HEK293 (cell line): ENCODE measurements around the gene RNF7.
A peak's percentile ranks its signal among the peaks of the same experiment; 100 is the strongest.

Source experiments
- GLIS1 ChIP-seq: fragments of 450-650 bp; formaldehyde crosslinking; IDR thresholded peaks from 2 replicates; pipeline ENCODE4 v1.5.1; 2016; ENCODE audit warnings: missing biosample characterization, missing genetic modification characterization
- HOXA7 ChIP-seq: sonication (generic); formaldehyde crosslinking; IDR thresholded peaks from 2 replicates; pipeline ENCODE4 v1.8.1; 2022; ENCODE audit warnings: missing genetic modification reagents, borderline replicate concordance
- IKZF3 ChIP-seq: fragments of 450-650 bp; IDR thresholded peaks from 2 replicates; pipeline ENCODE4 v1.5.0; 2018; ENCODE audit warnings: missing biosample characterization, mild to moderate bottlenecking, missing genetic modification characterization, moderate library complexity
- MZF1 ChIP-seq: fragments of 450-650 bp; formaldehyde crosslinking; IDR thresholded peaks from 2 replicates; pipeline ENCODE4 v1.5.1; 2017; ENCODE audit warnings: missing biosample characterization, missing genetic modification characterization, borderline replicate concordance
- REPIN1 ChIP-seq: fragments of 450-650 bp; formaldehyde crosslinking; IDR thresholded peaks from 2 replicates; pipeline ENCODE4 v1.5.1; 2017; ENCODE audit warnings: missing biosample characterization, missing genetic modification characterization, low read depth
- SALL2 ChIP-seq: fragments of 450-650 bp; formaldehyde crosslinking; IDR thresholded peaks from 2 replicates; pipeline ENCODE4 v1.5.0; 2017; ENCODE audit warnings: missing biosample characterization, mild to moderate bottlenecking, missing genetic modification characterization, borderline replicate concordance
- ZBTB1 ChIP-seq: fragments of 450-650 bp; formaldehyde crosslinking; IDR thresholded peaks from 2 replicates; pipeline ENCODE4 v1.5.1; 2016; ENCODE audit warnings: missing biosample characterization, missing genetic modification characterization
- ZBTB21 ChIP-seq: fragments of 450-650 bp; formaldehyde crosslinking; IDR thresholded peaks from 2 replicates; pipeline ENCODE4 v1.5.1; 2017; ENCODE audit warnings: missing biosample characterization, missing genetic modification characterization
- ZFP3 ChIP-seq: fragments of 450-650 bp; formaldehyde crosslinking; IDR thresholded peaks from 2 replicates; pipeline ENCODE4 v1.5.1; 2016; ENCODE audit warnings: low read depth, missing biosample characterization, missing genetic modification characterization
- ZNF10 ChIP-seq: fragments of 450-650 bp; formaldehyde crosslinking; IDR thresholded peaks from 2 replicates; pipeline ENCODE4 v1.5.1; 2017; ENCODE audit warnings: missing biosample characterization, missing genetic modification characterization
- ZNF112 ChIP-seq: fragments of 450-650 bp; formaldehyde crosslinking; IDR thresholded peaks from 2 replicates; pipeline ENCODE4 v1.5.0; 2017; ENCODE audit warnings: missing biosample characterization, missing genetic modification characterization
- ZNF16 ChIP-seq: fragments of 450-650 bp; formaldehyde crosslinking; IDR thresholded peaks from 2 replicates; pipeline ENCODE4 v1.5.1; 2016; ENCODE audit warnings: low read depth, missing biosample characterization, missing genetic modification characterization
- ZNF174 ChIP-seq: fragments of 450-650 bp; formaldehyde crosslinking; IDR thresholded peaks from 2 replicates; pipeline ENCODE4 v1.5.0; 2017; ENCODE audit warnings: missing biosample characterization, mild to moderate bottlenecking, missing genetic modification characterization
- ZNF175 ChIP-seq: fragments of 450-650 bp; formaldehyde crosslinking; IDR thresholded peaks from 2 replicates; pipeline ENCODE4 v1.5.1; 2016; ENCODE audit warnings: missing biosample characterization, missing genetic modification characterization
- ZNF202 ChIP-seq: fragments of 450-650 bp; formaldehyde crosslinking; IDR thresholded peaks from 2 replicates; pipeline ENCODE4 v1.5.1; 2016; ENCODE audit warnings: missing biosample characterization, missing genetic modification characterization, borderline replicate concordance
- ZNF221 ChIP-seq: fragments of 450-650 bp; formaldehyde crosslinking; IDR thresholded peaks from 2 replicates; pipeline ENCODE4 v1.5.1; 2017; ENCODE audit warnings: missing biosample characterization, missing genetic modification characterization, borderline replicate concordance
- ZNF23 ChIP-seq: fragments of 450-650 bp; formaldehyde crosslinking; IDR thresholded peaks from 2 replicates; pipeline ENCODE4 v1.5.1; 2016; ENCODE audit warnings: missing biosample characterization, missing genetic modification characterization, borderline replicate concordance
- ZNF350 ChIP-seq: fragments of 450-650 bp; formaldehyde crosslinking; IDR thresholded peaks from 2 replicates; pipeline ENCODE4 v1.5.0; 2017; ENCODE audit warnings: missing biosample characterization, mild to moderate bottlenecking, missing genetic modification characterization
- ZNF548 ChIP-seq: fragments of 450-650 bp; formaldehyde crosslinking; IDR thresholded peaks from 2 replicates; pipeline ENCODE4 v1.5.1; 2016; ENCODE audit warnings: missing biosample characterization, missing genetic modification characterization
- ZNF560 ChIP-seq: fragments of 450-650 bp; formaldehyde crosslinking; IDR thresholded peaks from 2 replicates; pipeline ENCODE4 v1.5.1; 2017; ENCODE audit warnings: missing biosample characterization, missing genetic modification characterization, borderline replicate concordance
- ZNF585B ChIP-seq: fragments of 450-650 bp; formaldehyde crosslinking; IDR thresholded peaks from 2 replicates; pipeline ENCODE4 v1.5.1; 2016; ENCODE audit warnings: missing biosample characterization, missing genetic modification characterization
- ZNF677 ChIP-seq: fragments of 450-650 bp; IDR thresholded peaks from 2 replicates; pipeline ENCODE4 v1.5.0; 2018; ENCODE audit warnings: missing biosample characterization, mild to moderate bottlenecking, missing genetic modification characterization, moderate library complexity
- ZNF785 ChIP-seq: fragments of 450-650 bp; formaldehyde crosslinking; IDR thresholded peaks from 2 replicates; pipeline ENCODE4 v1.5.1; 2016; ENCODE audit warnings: missing biosample characterization, missing genetic modification characterization
- TF ChIP-seq, protein P1 (sequence below): fragments of 450-650 bp; formaldehyde crosslinking; conservative IDR thresholded peaks from 2 replicates; pipeline ENCODE4 v1.5.1; 2016; ENCODE audit warnings: low read depth, missing biosample characterization, missing genetic modification characterization
- TF ChIP-seq, protein P2 (sequence below): fragments of 450-650 bp; formaldehyde crosslinking; IDR thresholded peaks from 2 replicates; pipeline ENCODE4 v1.5.1; 2017; ENCODE audit warnings: missing biosample characterization, missing genetic modification characterization
- TF ChIP-seq, protein P3 (sequence below): sonication (generic); formaldehyde crosslinking; IDR thresholded peaks from 2 replicates; pipeline ENCODE4 v1.8.1; 2022; ENCODE audit warnings: mild to moderate bottlenecking, moderate library complexity, missing genetic modification reagents
- TF ChIP-seq, protein P4 (sequence below): fragments of 450-650 bp; formaldehyde crosslinking; IDR thresholded peaks from 2 replicates; pipeline ENCODE4 v1.5.1; 2016; ENCODE audit warnings: missing biosample characterization, missing genetic modification characterization

The RNF7 gene

DNA sequence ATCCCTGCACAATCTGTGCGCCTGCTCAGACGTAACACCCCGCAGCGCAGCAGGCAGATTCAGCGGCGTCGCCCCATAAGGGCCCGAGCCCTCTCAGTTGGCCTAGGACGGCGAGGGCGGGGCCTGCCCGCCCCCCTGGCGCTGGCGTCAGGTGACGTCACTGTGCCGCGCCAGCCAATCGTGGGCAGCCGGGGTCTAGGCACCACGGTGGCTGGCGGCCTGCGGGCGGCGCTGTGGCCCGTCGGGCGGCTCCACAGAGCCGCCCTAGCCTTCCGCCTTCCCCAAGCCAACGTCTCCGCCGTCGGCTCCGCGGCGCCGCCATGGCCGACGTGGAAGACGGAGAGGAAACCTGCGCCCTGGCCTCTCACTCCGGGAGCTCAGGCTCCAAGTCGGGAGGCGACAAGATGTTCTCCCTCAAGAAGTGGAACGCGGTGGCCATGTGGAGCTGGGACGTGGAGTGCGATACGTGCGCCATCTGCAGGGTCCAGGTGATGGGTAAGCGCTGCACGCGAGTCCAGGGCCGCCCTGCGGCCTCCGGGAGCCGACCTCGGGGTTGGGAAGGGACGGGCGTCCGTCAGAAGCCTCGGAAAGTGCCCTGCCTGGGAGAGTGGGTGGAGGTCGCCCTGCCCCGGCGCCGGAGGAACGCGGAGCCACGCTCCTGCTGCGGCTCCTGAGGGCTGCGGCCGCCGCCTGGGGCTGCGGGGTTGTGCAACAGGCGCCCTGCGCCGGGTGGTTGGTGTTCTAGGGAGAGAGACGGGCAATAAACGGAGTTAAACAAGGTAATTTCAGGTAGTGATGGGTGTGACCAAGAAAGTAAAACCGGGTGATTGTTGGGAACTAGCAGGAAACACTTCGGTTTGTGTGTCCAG, at the start of gene RNF7 (continued):
- TF ChIP-seq, protein P1, sequence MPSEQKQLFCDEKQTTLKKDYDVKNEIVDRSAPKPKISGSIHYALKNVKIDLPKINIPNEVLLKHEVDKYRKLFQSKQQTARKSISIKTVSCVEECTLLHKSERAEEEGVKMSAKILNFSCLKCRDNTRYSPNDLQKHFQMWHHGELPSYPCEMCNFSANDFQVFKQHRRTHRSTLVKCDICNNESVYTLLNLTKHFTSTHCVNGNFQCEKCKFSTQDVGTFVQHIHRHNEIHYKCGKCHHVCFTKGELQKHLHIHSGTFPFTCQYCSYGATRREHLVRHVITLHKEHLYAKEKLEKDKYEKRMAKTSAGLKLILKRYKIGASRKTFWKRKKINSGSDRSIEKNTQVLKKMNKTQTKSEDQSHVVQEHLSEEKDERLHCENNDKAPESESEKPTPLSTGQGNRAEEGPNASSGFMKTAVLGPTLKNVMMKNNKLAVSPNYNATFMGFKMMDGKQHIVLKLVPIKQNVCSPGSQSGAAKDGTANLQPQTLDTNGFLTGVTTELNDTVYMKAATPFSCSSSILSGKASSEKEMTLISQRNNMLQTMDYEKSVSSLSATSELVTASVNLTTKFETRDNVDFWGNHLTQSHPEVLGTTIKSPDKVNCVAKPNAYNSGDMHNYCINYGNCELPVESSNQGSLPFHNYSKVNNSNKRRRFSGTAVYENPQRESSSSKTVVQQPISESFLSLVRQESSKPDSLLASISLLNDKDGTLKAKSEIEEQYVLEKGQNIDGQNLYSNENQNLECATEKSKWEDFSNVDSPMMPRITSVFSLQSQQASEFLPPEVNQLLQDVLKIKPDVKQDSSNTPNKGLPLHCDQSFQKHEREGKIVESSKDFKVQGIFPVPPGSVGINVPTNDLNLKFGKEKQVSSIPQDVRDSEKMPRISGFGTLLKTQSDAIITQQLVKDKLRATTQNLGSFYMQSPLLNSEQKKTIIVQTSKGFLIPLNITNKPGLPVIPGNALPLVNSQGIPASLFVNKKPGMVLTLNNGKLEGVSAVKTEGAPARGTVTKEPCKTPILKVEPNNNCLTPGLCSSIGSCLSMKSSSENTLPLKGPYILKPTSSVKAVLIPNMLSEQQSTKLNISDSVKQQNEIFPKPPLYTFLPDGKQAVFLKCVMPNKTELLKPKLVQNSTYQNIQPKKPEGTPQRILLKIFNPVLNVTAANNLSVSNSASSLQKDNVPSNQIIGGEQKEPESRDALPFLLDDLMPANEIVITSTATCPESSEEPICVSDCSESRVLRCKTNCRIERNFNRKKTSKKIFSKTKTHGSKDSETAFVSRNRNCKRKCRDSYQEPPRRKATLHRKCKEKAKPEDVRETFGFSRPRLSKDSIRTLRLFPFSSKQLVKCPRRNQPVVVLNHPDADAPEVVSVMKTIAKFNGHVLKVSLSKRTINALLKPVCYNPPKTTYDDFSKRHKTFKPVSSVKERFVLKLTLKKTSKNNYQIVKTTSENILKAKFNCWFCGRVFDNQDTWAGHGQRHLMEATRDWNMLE (tag by site-specific recombination): no peak
- TF ChIP-seq ZNF10 (tag by site-specific recombination): 0 out of 2 replicates have a peak, but pooled peaks have one; percentile 18
- TF ChIP-seq, protein P2, sequence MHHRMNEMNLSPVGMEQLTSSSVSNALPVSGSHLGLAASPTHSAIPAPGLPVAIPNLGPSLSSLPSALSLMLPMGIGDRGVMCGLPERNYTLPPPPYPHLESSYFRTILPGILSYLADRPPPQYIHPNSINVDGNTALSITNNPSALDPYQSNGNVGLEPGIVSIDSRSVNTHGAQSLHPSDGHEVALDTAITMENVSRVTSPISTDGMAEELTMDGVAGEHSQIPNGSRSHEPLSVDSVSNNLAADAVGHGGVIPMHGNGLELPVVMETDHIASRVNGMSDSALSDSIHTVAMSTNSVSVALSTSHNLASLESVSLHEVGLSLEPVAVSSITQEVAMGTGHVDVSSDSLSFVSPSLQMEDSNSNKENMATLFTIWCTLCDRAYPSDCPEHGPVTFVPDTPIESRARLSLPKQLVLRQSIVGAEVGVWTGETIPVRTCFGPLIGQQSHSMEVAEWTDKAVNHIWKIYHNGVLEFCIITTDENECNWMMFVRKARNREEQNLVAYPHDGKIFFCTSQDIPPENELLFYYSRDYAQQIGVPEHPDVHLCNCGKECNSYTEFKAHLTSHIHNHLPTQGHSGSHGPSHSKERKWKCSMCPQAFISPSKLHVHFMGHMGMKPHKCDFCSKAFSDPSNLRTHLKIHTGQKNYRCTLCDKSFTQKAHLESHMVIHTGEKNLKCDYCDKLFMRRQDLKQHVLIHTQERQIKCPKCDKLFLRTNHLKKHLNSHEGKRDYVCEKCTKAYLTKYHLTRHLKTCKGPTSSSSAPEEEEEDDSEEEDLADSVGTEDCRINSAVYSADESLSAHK (tag by site-specific recombination): no peak
- no peak for TF ChIP-seq ZNF560 (tag by site-specific recombination)
- TF ChIP-seq GLIS1 (tag by site-specific recombination): peak; percentile 73
- no peak for TF ChIP-seq IKZF3 (tag by site-specific recombination)
- TF ChIP-seq ZNF785: no peak
- TF ChIP-seq ZFP3: no peak
- TF ChIP-seq SALL2 (tag by site-specific recombination): no peak
- no peak for TF ChIP-seq ZNF677 (tag by site-specific recombination)
- TF ChIP-seq ZNF112 (tag by site-specific recombination): no peak
- TF ChIP-seq ZNF23 (tag by site-specific recombination): no peak
- TF ChIP-seq ZNF548 (tag by site-specific recombination): no peak
- no peak for TF ChIP-seq HOXA7 (CRISPR knock-in tag)
- TF ChIP-seq, protein P3, sequence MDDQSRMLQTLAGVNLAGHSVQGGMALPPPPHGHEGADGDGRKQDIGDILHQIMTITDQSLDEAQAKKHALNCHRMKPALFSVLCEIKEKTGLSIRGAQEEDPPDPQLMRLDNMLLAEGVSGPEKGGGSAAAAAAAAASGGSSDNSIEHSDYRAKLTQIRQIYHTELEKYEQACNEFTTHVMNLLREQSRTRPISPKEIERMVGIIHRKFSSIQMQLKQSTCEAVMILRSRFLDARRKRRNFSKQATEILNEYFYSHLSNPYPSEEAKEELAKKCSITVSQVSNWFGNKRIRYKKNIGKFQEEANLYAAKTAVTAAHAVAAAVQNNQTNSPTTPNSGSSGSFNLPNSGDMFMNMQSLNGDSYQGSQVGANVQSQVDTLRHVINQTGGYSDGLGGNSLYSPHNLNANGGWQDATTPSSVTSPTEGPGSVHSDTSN (CRISPR knock-in tag): no peak
- TF ChIP-seq ZNF350 (tag by site-specific recombination): no peak
- no peak for TF ChIP-seq ZNF174 (tag by site-specific recombination)
- TF ChIP-seq ZNF16: no peak
- TF ChIP-seq REPIN1 (tag by site-specific recombination): no peak
- TF ChIP-seq ZNF585B: no peak
- TF ChIP-seq, protein P4, sequence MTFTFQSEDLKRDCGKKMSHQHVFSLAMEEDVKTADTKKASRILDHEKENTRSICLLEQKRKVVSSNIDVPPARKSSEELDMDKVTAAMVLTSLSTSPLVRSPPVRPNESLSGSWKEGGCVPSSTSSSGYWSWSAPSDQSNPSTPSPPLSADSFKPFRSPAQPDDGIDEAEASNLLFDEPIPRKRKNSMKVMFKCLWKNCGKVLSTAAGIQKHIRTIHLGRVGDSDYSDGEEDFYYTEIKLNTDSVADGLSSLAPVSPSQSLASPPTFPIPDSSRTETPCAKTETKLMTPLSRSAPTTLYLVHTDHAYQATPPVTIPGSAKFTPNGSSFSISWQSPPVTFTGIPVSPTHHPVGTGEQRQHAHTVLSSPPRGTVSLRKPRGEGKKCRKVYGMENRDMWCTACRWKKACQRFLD (tag by site-specific recombination): no peak
- no peak for TF ChIP-seq ZNF175 (tag by site-specific recombination)
- peak; percentile 87 for TF ChIP-seq ZBTB21 (tag by site-specific recombination)
- TF ChIP-seq ZNF221 (tag by site-specific recombination): no peak
- TF ChIP-seq ZBTB1 (tag by site-specific recombination): no peak
- TF ChIP-seq ZNF202 (tag by site-specific recombination): no peak
- TF ChIP-seq MZF1 (tag by site-specific recombination): no peak
